ENCODE results near the gene SAMHD1. TPM values are rescaled to one million over a fixed set of nuclear protein-coding genes. Genes with fewer than 3 reads are reported as not detected.

The SAMHD1 gene
- total and polyA plus RNA-seq, 2 donors (not counting 3 experiments of a cell fraction or from before 2014, with no cell fraction given): 13.7 to 27.5 TPM

DNA sequence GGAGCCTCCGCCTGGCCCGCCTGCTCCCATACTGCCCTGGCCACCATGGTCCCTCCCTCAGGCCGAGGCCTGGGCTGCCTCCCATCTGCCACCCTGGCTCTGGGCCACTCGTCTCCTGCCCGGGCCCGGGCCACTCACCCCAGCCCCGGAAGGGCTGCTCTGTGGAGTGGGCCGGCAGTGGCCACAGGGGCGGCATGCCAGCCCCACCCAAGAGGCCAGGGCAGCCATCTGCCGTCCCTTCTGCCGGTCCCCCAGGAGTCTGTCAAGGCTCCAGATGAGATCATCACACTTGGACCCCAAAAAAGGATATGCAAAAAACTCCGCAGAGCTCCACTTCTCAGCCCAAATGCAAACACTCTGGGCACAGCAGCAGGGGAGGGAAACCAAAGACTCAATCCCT is 99.3 kb downstream of the SAMHD1 start:
- Histone ChIP-seq H3K9me3 (replicated peaks; ENCODE audit: control insufficient read depth, insufficient read depth, low read length) (no peaks in the 10 kb centered on the region), H3K4me3 (replicated peaks in 1 of 3; ENCODE audit: insufficient read depth in 1 of 3, low read depth in 1 of 3, low read length in 3 of 3) (no peak overlapping the region), H3K27me3 (ENCODE audit: control insufficient read depth in 2 of 2, insufficient read depth in 2 of 2, low read length in 2 of 2) (no peaks in the 10 kb centered on the region), H3K27ac (ENCODE audit: insufficient read depth, low read depth, low read length) (no peak overlapping the region), H3K9ac (replicated peaks; ENCODE audit: extremely low read depth, insufficient read depth, low read length) (no peak overlapping the region), H3K4me2 (ENCODE audit: insufficient read depth, low read length) (no peak overlapping the region), H2AFZ (ENCODE audit: low read depth, low read length) (no peak overlapping the region), H3K36me3 (ENCODE audit: control insufficient read depth in 2 of 2, extremely low read depth in 1 of 2, insufficient read depth in 2 of 2, low read length in 2 of 2) (no peaks in the 10 kb centered on the region), H4K20me1 (replicated peaks; ENCODE audit: control insufficient read depth, extremely low read depth, insufficient read depth, low read length) (no peaks in the 10 kb centered on the region), H3K9me1 (replicated peaks; ENCODE audit: control insufficient read depth, extremely low read depth, insufficient read depth, low read length) (no peaks in the 10 kb centered on the region), H3K4me1 (ENCODE audit: control insufficient read depth, extremely low read depth, insufficient read depth, low read length) (peaks cover 39% of the 10 kb centered on the region), H3K79me2 (ENCODE audit: control insufficient read depth, insufficient read depth, low read length) (peaks cover 85% of the 10 kb centered on the region)
- TF ChIP-seq EZH2 (IDR thresholded peaks at IDR 0.05; ENCODE audit: borderline replicate concordance, low read depth, low read length, severe bottlenecking) (no peak), GATA2 (IDR thresholded peaks at IDR 0.05; ENCODE audit: insufficient read depth, insufficient read length, low read depth, low read length) (no peak), MYC (IDR thresholded peaks at IDR 0.05; ENCODE audit: low read depth, low read length) (no peak), FOS (IDR thresholded peaks at IDR 0.05; ENCODE audit: borderline replicate concordance, insufficient read depth, low read length) (no peak), POLR2A (IDR thresholded peaks at IDR 0.05; ENCODE audit: low read depth, low read length) (no peak), JUN (IDR thresholded peaks at IDR 0.05; ENCODE audit: borderline replicate concordance, insufficient read depth, insufficient read length, low read depth) (no peak), POLR2AphosphoS5 (IDR thresholded peaks at IDR 0.05; ENCODE audit: insufficient read depth, low read depth, low read length) (no peak)
- TF ChIP-seq, protein P1, sequence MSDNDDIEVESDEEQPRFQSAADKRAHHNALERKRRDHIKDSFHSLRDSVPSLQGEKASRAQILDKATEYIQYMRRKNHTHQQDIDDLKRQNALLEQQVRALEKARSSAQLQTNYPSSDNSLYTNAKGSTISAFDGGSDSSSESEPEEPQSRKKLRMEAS (IDR thresholded peaks at IDR 0.05; ENCODE audit: insufficient read depth, insufficient read length): no peak
- TF ChIP-seq, protein P2, sequence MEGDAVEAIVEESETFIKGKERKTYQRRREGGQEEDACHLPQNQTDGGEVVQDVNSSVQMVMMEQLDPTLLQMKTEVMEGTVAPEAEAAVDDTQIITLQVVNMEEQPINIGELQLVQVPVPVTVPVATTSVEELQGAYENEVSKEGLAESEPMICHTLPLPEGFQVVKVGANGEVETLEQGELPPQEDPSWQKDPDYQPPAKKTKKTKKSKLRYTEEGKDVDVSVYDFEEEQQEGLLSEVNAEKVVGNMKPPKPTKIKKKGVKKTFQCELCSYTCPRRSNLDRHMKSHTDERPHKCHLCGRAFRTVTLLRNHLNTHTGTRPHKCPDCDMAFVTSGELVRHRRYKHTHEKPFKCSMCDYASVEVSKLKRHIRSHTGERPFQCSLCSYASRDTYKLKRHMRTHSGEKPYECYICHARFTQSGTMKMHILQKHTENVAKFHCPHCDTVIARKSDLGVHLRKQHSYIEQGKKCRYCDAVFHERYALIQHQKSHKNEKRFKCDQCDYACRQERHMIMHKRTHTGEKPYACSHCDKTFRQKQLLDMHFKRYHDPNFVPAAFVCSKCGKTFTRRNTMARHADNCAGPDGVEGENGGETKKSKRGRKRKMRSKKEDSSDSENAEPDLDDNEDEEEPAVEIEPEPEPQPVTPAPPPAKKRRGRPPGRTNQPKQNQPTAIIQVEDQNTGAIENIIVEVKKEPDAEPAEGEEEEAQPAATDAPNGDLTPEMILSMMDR (IDR thresholded peaks at IDR 0.05; ENCODE audit: extremely low read depth in 1 of 2, insufficient read depth in 1 of 2, low read depth in 1 of 2, low read length in 2 of 2): no peak
- dilution Hi-C loops (cut with MboI; ENCODE audit: extremely low pct_ligation_motif_present, low sequenced_read_pairs): no loop called here
- intact Hi-C loops (cut with micrococcal nuclease): no loop called here
- no peak for FAIRE-seq
- POLR2A ChIA-PET: no interaction called here
- DNase-seq (ENCODE audit: low read depth, low spot score): no peak
- CTCF ChIA-PET: interaction anchor here (0.9 to 3.6 kb wide), 3 partner anchors 11 to 43 kb away, joined by 4 to 16 read pairs (median 7); a partner anchor contains a TSS
- BruUV-seq (replicated peaks): no TSS peak
